Hepatic stellate cell (primary cell): ENCODE data around the gene FARS2.

Experiments
- DNase-seq: peaks from one replicate; pipeline ENCODE4 v3.0.0; 2011; ENCODE audit warnings: low spot score

The FARS2 gene

GRCh38 chr6:5507131-5507681, 245.9 kb downstream of the FARS2 start:
- DNase-seq: no peak

- DNase-seq: no peak
Measured at GRCh38 chr6:5509106-5509505, 247.8 kb downstream of the FARS2 start.

GRCh38 chr6:5510331-5511133, 249.2 kb downstream of the FARS2 start:
- no peak for DNase-seq

GRCh38 chr6:5511954-5512353, 250.6 kb downstream of the FARS2 start:
- DNase-seq: peak; percentile 55

GRCh38 chr6:5512422-5512821, 251.1 kb downstream of the FARS2 start:
- no peak for DNase-seq

GRCh38 chr6:5513408-5513807, 252.1 kb downstream of the FARS2 start:
- no peak for DNase-seq

- DNase-seq: no peak
Measured at GRCh38 chr6:5514353-5514752, 253.0 kb downstream of the FARS2 start.

GRCh38 chr6:5515200-5515599, 253.9 kb downstream of the FARS2 start:
- DNase-seq: no peak

GRCh38 chr6:5516036-5516435, 254.7 kb downstream of the FARS2 start:
- no peak for DNase-seq

- no peak for DNase-seq
Measured at GRCh38 chr6:5517796-5518195, 256.5 kb downstream of the FARS2 start.

- DNase-seq: no peak
Measured at GRCh38 chr6:5518936-5519491, 257.7 kb downstream of the FARS2 start.

- no peak for DNase-seq
Measured at GRCh38 chr6:5520796-5521195, 259.5 kb downstream of the FARS2 start.

- no peak for DNase-seq
Measured at GRCh38 chr6:5521322-5521721, 260.0 kb downstream of the FARS2 start.

GRCh38 chr6:5522147-5522546, 260.8 kb downstream of the FARS2 start:
- no peak for DNase-seq

- no peak for DNase-seq
Measured at GRCh38 chr6:5524110-5524509, 262.8 kb downstream of the FARS2 start.

GRCh38 chr6:5525209-5525608, 263.9 kb downstream of the FARS2 start:
- no peak for DNase-seq

GRCh38 chr6:5529015-5529414, 267.7 kb downstream of the FARS2 start:
- DNase-seq: no peak

- no peak for DNase-seq
Measured at GRCh38 chr6:5529733-5530132, 268.4 kb downstream of the FARS2 start.

- no peak for DNase-seq
Measured at GRCh38 chr6:5531161-5531560, 269.8 kb downstream of the FARS2 start.

- no peak for DNase-seq
Measured at GRCh38 chr6:5531853-5532375, 270.6 kb downstream of the FARS2 start.

- DNase-seq: no peak
Measured at GRCh38 chr6:5532941-5533340, 271.6 kb downstream of the FARS2 start.

GRCh38 chr6:5534643-5535042, 273.3 kb downstream of the FARS2 start:
- no peak for DNase-seq

- no peak for DNase-seq
Measured at GRCh38 chr6:5536644-5537043, 275.3 kb downstream of the FARS2 start.
